OCI-LY1 (cell line): ENCODE measurements around the gene TMA7B.

Experiments
- EZH2 ChIP-seq: fragments of 200-600 bp; sonication (generic), shearing (Covaris generic); IDR thresholded peaks from 2 replicates; pipeline ENCODE4 v1.8.0; 2017; ENCODE audit warnings: borderline replicate concordance, mixed run types, mild to moderate bottlenecking, antibody characterized with exemption, low read length, moderate library complexity, mixed read lengths
- TF ChIP-seq, protein P1 (sequence below): fragments of 200-600 bp; sonication (generic), shearing (Covaris generic); IDR thresholded peaks from 2 replicates; pipeline ENCODE4 v1.5.1; 2017; ENCODE audit warnings: mild to moderate bottlenecking, antibody characterized with exemption, low read length, moderate library complexity, mixed read lengths

DNA sequence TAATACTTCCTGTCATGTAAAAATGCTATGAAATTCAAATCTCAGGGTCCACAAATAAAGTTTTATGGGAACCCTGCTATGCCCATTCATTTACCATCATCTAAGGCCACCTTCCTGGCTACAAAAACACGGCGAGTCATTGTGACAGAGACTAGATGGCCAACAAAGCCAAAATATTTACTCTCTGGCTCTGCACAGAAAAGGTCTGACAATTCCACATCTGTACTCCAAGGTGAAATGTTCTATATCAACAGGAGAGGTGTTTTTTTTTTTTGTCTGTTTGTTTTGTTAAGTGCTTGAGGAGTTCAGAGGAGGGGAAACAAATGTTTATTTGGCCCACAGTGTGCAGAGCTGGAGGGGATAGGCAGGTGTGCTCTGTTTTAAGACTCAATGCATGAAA lies 18.6 kb upstream of the TMA7B start:
- TF ChIP-seq, protein P1, sequence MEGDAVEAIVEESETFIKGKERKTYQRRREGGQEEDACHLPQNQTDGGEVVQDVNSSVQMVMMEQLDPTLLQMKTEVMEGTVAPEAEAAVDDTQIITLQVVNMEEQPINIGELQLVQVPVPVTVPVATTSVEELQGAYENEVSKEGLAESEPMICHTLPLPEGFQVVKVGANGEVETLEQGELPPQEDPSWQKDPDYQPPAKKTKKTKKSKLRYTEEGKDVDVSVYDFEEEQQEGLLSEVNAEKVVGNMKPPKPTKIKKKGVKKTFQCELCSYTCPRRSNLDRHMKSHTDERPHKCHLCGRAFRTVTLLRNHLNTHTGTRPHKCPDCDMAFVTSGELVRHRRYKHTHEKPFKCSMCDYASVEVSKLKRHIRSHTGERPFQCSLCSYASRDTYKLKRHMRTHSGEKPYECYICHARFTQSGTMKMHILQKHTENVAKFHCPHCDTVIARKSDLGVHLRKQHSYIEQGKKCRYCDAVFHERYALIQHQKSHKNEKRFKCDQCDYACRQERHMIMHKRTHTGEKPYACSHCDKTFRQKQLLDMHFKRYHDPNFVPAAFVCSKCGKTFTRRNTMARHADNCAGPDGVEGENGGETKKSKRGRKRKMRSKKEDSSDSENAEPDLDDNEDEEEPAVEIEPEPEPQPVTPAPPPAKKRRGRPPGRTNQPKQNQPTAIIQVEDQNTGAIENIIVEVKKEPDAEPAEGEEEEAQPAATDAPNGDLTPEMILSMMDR, result no peak
- TF ChIP-seq EZH2, result no peak
